Measurements from ENCODE around the gene KLK10.

GRCh38 chr19:50972795-50973376 lies 46.6 kb downstream of the KLK10 start:
- TF ChIP-seq GATA2 (IDR thresholded peaks at IDR 0.05; ENCODE audit: low read depth, low read length) (no peak), GATA3 (IDR thresholded peaks at IDR 0.05; ENCODE audit: low read depth, low read length) (no peak)

Data from SH-SY5Y (cell line).